HG03565 (cell line): ENCODE data around the gene TWIST1.

ENCODE experiments used
- ATAC-seq: cut with Tn5 transposase; IDR thresholded peaks from one replicate; pipeline ENCODE4 v1.9.1; 2021; ENCODE audit warnings: mild to moderate bottlenecking, moderate library complexity; ENCODE audit not compliant: unreplicated experiment

TWIST1 gene

GRCh38 chr7:19117091-19117869 is at the start of gene TWIST1:
Gene TWIST1, minus strand, starts transcription at chr7:19117636. Its CDS starts 315 bp downstream, at chr7:19117321.
- no peak for ATAC-seq

- no peak for ATAC-seq
Measured at GRCh38 chr7:19161671-19162070, 44.2 kb upstream of the TWIST1 start.

- ATAC-seq = no peak
Measured at GRCh38 chr7:19146699-19147098, 29.3 kb upstream of the TWIST1 start.

GRCh38 chr7:19145434-19146115 is 28.1 kb upstream of the TWIST1 start:
- no peak for ATAC-seq

- no peak for ATAC-seq
Measured at GRCh38 chr7:19144661-19145433, 27.4 kb upstream of the TWIST1 start, which contains the start of gene FERD3L. Gene FERD3L, minus strand, starts transcription at chr7:19145421. Its CDS starts 59 bp downstream, at chr7:19145362.

GRCh38 chr7:19143881-19144574 is 26.6 kb upstream of the TWIST1 start:
- no peak for ATAC-seq

GRCh38 chr7:19139706-19140327 is 22.4 kb upstream of the TWIST1 start:
- ATAC-seq = no peak

GRCh38 chr7:19133886-19134285 is 16.4 kb upstream of the TWIST1 start:
- no peak for ATAC-seq

- no peak for ATAC-seq
Measured at GRCh38 chr7:19133390-19133789, 16.0 kb upstream of the TWIST1 start.

- no peak for ATAC-seq
Measured at GRCh38 chr7:19128856-19129255, 11.4 kb upstream of the TWIST1 start.

GRCh38 chr7:19121977-19122588 is 4.6 kb upstream of the TWIST1 start:
- no peak for ATAC-seq

- no peak for ATAC-seq
Measured at GRCh38 chr7:19119870-19120486, 2.5 kb upstream of the TWIST1 start.

GRCh38 chr7:19119372-19119771 is 1.9 kb upstream of the TWIST1 start:
- ATAC-seq = no peak

- no peak for ATAC-seq
Measured at GRCh38 chr7:19118636-19119371, 1.4 kb upstream of the TWIST1 start.

GRCh38 chr7:19117870-19118608 is 603 bp upstream of the TWIST1 start:
- no peak for ATAC-seq

- no peak for ATAC-seq
Measured at GRCh38 chr7:19116121-19117090, 1.0 kb downstream of the TWIST1 start.

GRCh38 chr7:19114551-19114855 is 2.9 kb downstream of the TWIST1 start:
- ATAC-seq = no peak
